ENCODE results near the gene PCDHB5. TPM values are rescaled to one million over a fixed set of nuclear protein-coding genes. Genes with fewer than 3 reads are reported as not detected.
"Not testable (repeated sequence)": the region's sequence is repeated elsewhere in the genome, so short reads cannot be mapped to it uniquely, and the experiment has no call there.

PCDHB5 gene
- 0.36 and 1.0 TPM in 2 replicates for total RNA-seq
- 0.16 TPM for polyA plus RNA-seq (2012)

DNA sequence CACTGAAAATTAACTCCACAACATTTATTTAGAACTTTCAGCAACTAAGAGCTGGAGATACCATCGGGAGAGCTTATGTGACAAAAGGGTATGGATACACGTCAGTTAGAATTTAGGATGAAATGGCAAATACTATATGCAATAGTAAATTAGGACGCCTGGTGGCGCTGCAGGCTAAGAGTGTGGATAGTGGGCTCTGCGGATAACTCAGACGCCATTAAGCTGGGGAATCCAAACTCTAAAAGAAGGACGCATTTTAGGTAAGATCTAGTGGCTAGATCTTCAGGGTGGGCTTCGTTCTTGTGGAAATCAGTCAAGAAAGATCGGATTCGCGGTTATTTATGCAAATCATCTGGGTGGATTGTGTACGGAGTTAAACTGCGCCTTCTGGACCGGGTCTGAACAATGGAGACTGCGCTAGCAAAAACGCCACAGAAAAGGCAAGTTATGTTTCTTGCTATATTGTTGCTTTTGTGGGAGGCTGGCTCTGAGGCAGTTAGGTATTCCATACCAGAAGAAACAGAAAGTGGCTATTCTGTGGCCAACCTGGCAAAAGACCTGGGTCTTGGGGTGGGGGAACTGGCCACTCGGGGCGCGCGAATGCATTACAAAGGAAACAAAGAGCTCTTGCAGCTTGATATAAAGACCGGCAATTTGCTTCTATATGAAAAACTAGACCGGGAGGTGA is at the start of gene PCDHB5:
Gene PCDHB5 (plus strand): TSS at position 177 of the 688 bp plus-strand sequence. CDS start 229 bp downstream, at position 406.
- no peak for DNase-seq (ENCODE audit: low read depth)

DNA sequence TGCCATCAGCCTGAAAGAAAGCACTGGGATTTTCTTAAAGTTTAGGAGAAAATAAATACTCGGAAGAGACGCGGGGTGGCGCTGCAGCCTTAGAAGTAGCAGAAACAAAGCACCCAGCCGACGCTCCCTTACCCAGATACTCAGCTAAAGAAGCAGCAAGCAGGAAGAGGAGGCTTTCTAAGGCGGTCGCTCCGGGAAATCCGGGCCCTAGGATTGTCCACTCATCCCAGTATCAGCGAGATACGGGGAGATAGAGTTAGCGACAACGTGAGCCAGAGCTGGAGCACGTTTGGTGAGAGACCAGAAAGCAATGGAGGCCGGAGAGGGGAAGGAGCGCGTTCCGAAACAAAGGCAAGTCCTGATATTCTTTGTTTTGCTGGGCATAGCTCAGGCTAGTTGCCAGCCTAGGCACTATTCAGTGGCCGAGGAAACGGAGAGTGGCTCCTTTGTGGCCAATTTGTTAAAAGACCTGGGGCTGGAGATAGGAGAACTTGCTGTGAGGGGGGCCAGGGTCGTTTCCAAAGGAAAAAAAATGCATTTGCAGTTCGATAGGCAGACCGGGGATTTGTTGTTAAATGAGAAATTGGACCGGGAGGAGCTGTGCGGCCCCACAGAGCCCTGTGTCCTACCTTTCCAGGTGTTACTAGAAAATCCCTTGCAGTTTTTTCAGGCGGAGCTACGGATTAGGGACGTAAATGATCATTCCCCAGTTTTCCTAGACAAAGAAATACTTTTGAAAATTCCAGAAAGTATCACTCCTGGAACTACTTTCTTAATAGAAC is 40.3 kb upstream of the PCDHB5 start, which contains the start of gene PCDHB2:
Gene PCDHB2 (plus strand): TSS at position 135 of the 782 bp plus-strand sequence. CDS start 176 bp downstream, at position 311.
- DNase-seq (ENCODE audit: low read depth): peak; percentile 85

DNA sequence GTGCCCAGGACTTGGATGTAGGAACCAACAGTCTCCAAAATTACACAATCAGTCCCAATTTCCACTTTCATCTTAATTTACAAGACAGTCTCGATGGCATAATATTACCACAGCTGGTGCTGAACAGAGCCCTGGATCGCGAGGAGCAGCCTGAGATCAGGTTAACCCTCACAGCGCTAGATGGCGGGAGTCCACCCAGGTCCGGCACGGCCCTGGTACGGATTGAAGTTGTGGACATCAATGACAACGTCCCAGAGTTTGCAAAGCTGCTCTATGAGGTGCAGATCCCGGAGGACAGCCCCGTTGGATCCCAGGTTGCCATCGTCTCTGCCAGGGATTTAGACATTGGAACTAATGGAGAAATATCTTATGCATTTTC is 39.8 kb upstream of the PCDHB5 start:
- DNase-seq (ENCODE audit: low read depth): peak; percentile 3

DNA sequence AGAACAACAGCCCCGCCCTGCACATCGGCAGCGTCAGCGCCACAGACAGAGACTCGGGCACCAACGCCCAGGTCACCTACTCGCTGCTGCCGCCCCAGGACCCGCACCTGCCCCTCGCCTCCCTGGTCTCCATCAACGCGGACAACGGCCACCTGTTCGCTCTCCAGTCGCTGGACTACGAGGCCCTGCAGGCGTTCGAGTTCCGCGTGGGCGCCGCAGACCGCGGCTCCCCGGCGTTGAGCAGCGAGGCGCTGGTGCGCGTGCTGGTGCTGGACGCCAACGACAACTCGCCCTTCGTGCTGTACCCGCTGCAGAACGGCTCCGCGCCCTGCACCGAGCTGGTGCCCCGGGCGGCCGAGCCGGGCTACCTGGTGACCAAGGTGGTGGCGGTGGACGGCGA is 38.8 kb upstream of the PCDHB5 start:
- DNase-seq (ENCODE audit: low read depth): not testable (repeated sequence)

DNA sequence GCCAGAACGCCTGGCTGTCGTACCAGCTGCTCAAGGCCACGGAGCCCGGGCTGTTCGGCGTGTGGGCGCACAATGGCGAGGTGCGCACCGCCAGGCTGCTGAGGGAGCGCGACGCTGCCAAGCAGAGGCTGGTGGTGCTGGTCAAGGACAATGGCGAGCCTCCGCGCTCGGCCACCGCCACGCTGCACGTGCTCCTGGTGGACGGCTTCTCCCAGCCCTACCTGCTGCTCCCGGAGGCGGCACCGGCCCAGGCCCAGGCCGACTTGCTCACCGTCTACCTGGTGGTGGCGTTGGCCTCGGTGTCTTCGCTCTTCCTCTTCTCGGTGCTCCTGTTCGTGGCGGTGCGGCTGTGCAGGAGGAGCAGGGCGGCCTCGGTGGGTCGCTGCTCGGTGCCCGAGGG is 38.4 kb upstream of the PCDHB5 start:
- DNase-seq (ENCODE audit: low read depth): not testable (repeated sequence)

DNA sequence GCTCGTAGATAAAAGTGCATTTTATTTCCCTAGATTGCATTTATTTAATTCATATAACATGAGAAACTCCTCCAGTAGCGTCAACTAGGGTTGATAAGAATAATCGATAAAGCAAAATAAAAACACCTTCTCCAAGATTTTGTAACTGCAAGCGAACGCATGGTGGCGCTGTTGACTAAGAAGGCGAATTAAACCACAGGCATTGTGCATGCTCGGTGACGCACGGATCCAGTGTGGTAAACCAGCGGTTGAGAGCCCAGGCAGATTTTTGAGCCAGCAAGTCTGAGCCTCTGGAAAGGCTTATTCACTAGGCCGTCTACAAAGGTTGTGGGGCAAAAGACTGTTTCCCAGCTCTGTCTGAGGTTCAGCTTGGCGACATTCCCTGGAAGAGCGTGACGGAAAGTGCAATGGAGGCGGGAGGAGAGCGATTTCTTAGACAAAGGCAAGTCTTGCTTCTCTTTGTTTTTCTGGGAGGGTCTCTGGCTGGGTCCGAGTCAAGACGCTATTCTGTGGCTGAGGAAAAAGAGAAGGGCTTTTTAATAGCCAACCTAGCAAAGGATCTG is 34.7 kb upstream of the PCDHB5 start, which contains the start of gene PCDHB3:
Gene PCDHB3 (plus strand): TSS at position 231 of the 563 bp plus-strand sequence. CDS start 177 bp downstream, at position 408.
- DNase-seq (ENCODE audit: low read depth): peak; percentile 77

DNA sequence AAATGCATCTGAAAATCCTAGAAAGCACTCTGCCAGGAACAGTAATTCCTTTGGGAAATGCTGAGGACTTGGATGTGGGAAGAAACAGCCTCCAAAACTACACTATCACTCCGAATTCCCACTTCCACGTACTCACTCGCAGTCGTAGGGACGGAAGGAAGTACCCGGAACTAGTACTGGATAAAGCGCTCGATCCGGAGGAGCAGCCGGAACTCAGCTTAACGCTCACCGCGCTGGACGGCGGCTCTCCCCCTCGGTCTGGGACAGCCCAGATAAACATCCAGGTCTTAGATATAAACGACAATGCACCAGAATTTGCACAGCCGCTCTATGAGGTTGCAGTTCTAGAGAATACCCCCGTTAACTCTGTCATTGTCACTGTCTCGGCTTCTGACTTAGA is 33.9 kb upstream of the PCDHB5 start:
- DNase-seq (ENCODE audit: low read depth): no peak

DNA sequence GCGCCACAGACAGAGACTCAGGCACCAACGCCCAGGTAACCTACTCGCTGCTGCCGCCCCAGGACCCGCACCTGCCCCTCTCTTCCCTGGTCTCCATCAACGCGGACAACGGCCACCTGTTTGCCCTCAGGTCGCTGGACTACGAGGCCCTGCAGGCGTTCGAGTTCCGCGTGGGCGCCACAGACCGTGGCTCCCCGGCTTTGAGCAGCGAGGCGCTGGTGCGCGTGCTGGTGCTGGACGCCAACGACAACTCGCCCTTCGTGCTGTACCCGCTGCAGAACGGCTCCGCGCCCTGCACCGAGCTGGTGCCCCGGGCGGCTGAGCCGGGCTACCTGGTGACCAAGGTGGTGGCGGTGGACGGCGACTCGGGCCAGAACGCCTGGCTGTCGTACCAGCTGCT is 32.9 kb upstream of the PCDHB5 start:
- not testable (repeated sequence) for DNase-seq (ENCODE audit: low read depth)

DNA sequence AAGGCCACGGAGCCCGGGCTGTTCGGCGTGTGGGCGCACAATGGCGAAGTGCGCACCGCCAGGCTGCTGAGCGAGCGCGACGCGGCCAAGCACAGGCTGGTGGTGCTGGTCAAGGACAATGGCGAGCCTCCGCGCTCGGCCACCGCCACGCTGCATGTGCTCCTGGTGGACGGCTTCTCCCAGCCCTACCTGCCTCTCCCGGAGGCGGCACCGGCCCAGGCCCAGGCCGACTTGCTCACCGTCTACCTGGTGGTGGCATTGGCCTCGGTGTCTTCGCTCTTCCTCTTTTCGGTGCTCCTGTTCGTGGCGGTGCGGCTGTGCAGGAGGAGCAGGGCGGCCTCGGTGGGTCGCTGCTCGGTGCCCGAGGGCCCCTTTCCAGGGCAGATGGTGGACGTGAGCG is 32.5 kb upstream of the PCDHB5 start:
- DNase-seq (ENCODE audit: low read depth): not testable (repeated sequence)

DNA sequence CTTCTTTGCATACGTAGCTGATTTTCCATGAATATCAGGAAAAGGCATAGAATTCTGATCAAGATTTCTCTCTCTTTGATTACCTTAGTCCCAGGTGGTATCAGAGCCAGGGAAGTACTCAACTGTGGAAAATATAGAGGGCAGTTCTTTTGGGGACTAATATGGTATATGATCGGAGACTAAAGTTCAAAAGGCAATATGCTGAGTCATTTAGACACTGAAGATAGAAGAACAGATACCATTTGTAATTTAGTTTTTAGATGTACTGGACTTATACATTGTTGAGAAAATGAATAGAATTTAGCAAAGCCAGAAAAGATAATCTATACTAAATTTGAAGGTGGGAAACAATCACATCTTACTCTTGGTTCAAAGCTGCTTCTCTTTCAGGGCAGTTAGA is 29.7 kb upstream of the PCDHB5 start:
- no peak for DNase-seq (ENCODE audit: low read depth)

DNA sequence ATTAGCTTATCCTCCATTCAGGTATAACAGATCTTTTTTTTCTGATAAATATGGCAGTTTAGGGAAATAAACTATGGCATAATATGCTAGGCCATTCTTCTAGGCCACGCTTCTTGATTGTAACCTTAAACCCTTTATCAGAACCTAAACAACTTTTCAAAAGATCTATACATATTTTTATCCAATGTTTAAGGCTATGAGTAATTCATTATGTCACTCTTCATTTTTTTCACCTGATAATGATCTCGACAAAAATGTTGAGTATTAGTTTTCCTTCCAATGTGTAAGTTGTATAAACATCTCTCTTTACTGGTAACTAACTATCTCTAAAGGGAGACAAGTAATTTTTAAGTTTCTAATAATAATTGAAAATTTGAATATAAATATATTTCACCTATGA is 15.8 kb upstream of the PCDHB5 start:
- DNase-seq (ENCODE audit: low read depth): no peak

DNA sequence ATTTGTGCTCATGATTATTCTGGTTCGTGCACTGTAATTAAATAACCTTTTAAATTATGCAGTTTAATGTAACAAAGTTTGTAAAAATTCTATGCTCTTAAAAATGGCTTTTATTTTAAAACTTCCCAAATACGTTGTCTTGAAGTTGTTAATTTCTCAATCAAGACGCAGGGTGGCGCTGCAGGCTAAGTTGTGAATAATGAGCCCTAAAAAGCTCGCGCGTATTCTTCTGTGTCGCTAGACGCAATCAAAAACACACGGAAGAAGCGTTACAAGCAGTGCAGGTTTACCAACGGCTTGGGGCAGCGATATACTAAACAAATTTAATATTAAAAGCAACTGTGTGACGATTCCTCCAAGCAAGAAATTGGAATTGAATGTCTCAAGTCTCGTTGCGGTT is 13.4 kb upstream of the PCDHB5 start, which contains the start of gene PCDHB4:
Gene PCDHB4 (plus strand): TSS at position 256 of the 400 bp plus-strand sequence. CDS start 181 bp downstream, outside the sequence.
- DNase-seq (ENCODE audit: low read depth): peak; percentile 76

DNA sequence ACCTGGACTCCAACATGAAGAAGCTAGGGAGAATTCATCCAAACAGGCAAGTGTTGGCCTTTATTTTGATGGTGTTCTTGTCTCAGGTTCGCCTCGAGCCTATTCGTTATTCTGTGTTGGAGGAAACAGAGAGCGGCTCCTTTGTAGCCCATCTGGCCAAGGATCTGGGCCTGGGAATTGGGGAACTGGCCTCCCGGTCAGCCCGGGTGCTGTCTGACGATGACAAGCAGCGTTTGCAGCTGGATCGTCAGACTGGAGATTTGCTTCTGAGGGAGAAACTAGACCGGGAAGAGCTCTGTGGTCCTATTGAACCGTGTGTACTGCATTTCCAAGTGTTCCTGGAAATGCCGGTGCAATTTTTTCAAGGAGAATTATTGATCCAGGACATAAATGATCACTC is 13.0 kb upstream of the PCDHB5 start:
- no peak for DNase-seq (ENCODE audit: low read depth)

DNA sequence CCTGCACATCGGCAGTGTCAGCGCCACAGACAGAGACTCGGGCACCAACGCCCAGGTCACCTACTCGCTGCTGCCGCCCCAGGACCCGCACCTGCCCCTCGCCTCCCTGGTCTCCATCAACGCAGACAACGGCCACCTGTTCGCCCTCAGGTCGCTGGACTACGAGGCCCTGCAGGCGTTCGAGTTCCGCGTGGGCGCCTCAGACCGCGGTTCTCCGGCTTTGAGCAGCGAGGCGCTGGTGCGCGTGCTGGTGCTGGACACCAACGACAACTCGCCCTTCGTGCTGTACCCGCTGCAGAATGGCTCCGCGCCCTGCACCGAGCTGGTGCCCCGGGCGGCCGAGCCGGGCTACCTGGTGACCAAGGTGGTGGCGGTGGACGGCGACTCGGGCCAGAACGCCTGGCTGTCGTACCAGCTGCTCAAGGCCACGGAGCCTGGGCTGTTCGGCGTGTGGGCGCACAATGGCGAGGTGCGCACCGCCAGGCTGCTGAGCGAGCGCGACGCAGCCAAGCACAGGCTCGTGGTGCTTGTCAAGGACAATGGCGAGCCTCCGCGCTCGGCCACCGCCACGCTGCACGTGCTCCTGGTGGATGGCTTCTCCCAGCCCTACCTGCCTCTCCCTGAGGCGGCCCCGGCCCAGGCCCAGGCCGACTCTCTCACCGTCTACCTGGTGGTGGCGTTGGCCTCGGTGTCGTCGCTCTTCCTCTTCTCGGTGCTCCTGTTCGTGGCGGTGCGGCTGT is 11.4 kb upstream of the PCDHB5 start:
- DNase-seq (ENCODE audit: low read depth): not testable (repeated sequence)

DNA sequence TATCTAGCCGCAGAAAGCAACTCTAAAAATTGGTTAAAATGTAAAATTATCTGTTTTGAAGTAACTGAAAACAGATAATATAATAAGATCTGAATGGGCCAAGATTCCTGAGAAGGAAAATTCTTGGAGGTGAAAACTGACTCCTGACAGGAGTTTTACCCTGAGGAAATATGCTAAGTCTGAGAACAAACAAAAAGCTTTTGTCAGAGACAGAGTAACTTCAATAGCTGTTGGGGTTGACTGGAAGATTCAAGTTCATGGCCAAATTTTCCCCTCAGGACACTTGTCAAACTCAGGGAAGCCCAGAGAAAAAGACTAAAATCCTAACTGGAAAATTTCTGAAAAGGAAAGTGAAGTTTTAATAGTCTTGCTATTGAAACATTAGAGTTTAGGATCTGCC is 7.7 kb upstream of the PCDHB5 start:
- DNase-seq (ENCODE audit: low read depth): no peak

DNA sequence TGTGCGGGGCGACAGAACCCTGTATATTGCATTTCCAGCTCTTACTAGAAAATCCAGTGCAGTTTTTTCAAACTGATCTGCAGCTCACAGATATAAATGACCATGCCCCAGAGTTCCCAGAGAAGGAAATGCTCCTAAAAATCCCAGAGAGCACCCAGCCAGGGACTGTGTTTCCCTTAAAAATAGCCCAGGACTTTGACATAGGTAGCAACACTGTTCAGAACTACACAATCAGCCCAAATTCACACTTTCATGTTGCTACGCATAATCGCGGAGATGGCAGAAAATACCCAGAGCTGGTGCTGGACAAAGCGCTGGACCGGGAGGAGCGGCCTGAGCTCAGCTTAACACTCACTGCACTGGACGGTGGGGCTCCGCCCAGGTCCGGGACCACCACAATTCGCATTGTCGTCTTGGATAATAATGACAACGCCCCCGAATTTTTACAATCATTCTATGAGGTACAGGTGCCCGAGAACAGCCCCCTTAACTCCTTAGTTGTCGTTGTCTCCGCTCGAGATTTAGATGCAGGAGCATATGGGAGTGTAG is 786 bp downstream of the PCDHB5 start:
- no peak for DNase-seq (ENCODE audit: low read depth)

DNA sequence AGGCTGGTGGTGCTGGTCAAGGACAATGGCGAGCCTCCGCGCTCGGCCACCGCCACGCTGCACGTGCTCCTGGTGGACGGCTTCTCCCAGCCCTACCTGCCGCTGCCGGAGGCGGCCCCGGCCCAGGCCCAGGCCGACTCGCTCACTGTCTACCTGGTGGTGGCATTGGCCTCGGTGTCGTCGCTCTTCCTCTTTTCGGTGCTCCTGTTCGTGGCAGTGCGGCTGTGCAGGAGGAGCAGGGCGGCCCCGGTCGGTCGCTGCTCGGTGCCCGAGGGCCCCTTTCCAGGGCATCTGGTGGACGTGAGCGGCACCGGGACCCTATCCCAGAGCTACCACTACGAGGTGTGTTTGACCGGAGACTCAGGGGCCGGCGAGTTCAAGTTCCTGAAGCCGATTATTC is 2.3 kb downstream of the PCDHB5 start:
- not testable (repeated sequence) for DNase-seq (ENCODE audit: low read depth)

DNA sequence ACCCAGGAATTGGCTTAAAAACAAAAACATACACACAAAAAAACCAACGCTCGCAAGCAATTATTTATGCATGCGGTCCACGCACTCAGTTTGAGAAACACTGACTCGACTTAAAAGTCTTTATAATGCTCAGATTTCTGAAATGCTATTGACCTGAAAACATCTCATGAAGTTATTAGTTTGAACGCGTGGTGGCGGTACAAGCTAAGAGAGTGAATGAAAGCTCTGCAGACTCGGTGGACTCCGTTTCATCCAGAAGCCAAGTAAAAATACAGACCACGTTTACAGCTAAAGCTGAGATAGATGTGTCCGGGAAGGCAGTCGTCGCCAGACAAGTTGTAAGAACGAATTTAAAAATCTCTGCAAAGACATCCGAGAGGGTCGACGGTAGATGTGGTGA is 14.8 kb downstream of the PCDHB5 start, which contains the start of gene PCDHB6:
Gene PCDHB6 (plus strand): TSS at position 246 of the 400 bp plus-strand sequence. CDS start 201 bp downstream, outside the sequence.
- peak; percentile 44 for DNase-seq (ENCODE audit: low read depth)

DNA sequence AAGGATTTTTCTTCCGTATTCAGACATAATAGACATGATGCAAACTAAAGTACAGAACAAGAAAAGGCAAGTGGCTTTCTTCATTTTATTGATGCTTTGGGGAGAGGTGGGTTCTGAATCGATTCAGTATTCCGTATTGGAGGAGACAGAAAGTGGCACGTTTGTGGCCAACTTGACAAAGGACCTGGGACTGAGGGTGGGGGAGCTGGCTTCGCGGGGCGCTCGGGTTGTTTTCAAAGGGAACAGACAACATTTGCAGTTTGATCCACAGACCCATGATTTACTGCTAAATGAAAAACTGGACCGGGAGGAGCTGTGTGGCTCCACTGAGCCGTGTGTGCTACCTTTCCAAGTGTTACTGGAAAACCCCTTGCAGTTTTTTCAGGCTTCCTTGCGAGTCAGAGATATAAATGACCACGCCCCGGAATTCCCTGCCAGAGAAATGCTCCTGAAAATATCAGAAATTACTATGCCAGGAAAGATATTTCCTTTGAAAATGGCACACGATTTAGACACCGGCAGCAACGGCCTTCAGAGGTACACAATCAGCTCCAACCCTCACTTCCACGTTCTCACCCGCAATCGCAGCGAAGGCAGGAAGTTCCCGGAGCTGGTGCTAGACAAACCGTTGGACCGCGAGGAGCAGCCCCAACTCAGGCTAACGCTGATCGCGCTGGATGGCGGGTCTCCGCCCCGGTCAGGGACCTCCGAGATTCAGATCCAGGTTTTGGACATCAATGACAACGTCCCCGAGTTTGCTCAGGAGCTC is 15.4 kb downstream of the PCDHB5 start:
- no peak for DNase-seq (ENCODE audit: low read depth)

DNA sequence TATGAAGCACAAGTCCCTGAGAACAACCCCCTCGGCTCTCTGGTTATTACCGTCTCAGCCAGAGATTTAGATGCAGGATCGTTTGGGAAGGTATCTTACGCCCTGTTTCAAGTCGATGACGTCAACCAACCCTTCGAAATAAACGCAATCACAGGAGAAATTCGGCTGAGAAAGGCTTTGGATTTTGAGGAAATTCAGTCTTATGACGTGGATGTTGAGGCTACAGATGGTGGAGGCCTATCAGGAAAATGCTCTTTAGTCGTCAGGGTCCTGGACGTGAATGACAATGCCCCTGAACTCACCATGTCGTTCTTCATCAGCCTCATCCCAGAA is 16.0 kb downstream of the PCDHB5 start:
- DNase-seq (ENCODE audit: low read depth): no peak

Data from myocyte (in vitro differentiated cells).